B cell (primary cell): Measurements from ENCODE around the gene CYP2W1. TPM values are rescaled to one million over a fixed set of nuclear protein-coding genes. Genes with fewer than 3 reads are reported as not detected.

Experiments used
- ATAC-seq: fragments of 200-7000 bp; cut with Tn5 transposase; one replicate; pipeline ENCODE4 v1.10.0; 2021; ENCODE audit warnings: low read depth, mild to moderate bottlenecking, moderate number of reproducible peaks, moderate library complexity
- CTCF ChIA-PET: fragments of 350-600 bp; sonication (Branson Sonifier 250); formaldehyde crosslinking; loops from one replicate; lab custom pipeline; 2021; ENCODE audit warnings: antibody characterized with exemption, inconsistent platforms; lab: Charles Lee
- POLR2A ChIA-PET: fragments of 350-600 bp; sonication (Branson Sonifier 250); formaldehyde crosslinking; loops from one replicate; lab custom pipeline; 2021; ENCODE audit warnings: antibody characterized with exemption; lab: Charles Lee
- DNase-seq: peaks from one replicate; pipeline ENCODE4 v3.0.0; 2013
- H2AFZ ChIP-seq: 2 replicates; pipeline ENCODE4 v1.6.1; 2012; ENCODE audit warnings: mild to moderate bottlenecking, low read depth, low read length; ENCODE audit not compliant: insufficient read depth, poor library complexity, severe bottlenecking
- H3K27ac ChIP-seq, 2 donors: 1 replicate in 1 of 2; 2 replicates in 1 of 2; pipeline ENCODE4 v1.5.1; 2012 to 2013; ENCODE audit warnings: low read length in 2 of 2, mild to moderate bottlenecking in 2 of 2, moderate library complexity in 1 of 2
- H3K27me3 ChIP-seq, 4 experiments: fragments of 200-600 bp in 1 of 4; sonication (generic) in 1 of 4; replicated peaks in 1 of 4; 1 replicate in 2 of 4; 2 replicates in 2 of 4; pipeline versions ENCODE4 v1.6.1 to v1.7.0; 2013 to 2016; ENCODE audit warnings: low read length in 3 of 4, mild to moderate bottlenecking in 2 of 4, mixed read lengths in 1 of 4, moderate library complexity in 1 of 4; ENCODE audit not compliant: insufficient read depth in 4 of 4, control insufficient read depth in 3 of 4; ENCODE audit errors: control extremely low read depth in 1 of 4
- H3K36me3 ChIP-seq, 2 experiments: replicated peaks in 1 of 2; 1 replicate in 1 of 2; 2 replicates in 1 of 2; pipeline versions ENCODE4 v1.6.1 to v1.7.1; 2013; ENCODE audit warnings: low read length in 1 of 2; ENCODE audit not compliant: insufficient read depth in 2 of 2, control insufficient read depth in 1 of 2; ENCODE audit errors: control extremely low read depth in 1 of 2, extremely low read depth in 1 of 2
- H3K4me1 ChIP-seq, 2 donors: fragments of 200-600 bp in 1 of 2; sonication (generic) in 1 of 2; 1 replicate in 1 of 2; 2 replicates in 1 of 2; pipeline versions ENCODE4 v1.5.1 to v1.6.1; 2013 to 2017; ENCODE audit warnings: low read length in 2 of 2; ENCODE audit not compliant: control insufficient read depth in 2 of 2, insufficient read depth in 2 of 2
- H3K4me2 ChIP-seq: replicated peaks from 2 replicates; pipeline ENCODE3; 2012; ENCODE audit warnings: mild to moderate bottlenecking, low read depth, low read length; ENCODE audit not compliant: poor library complexity, severe bottlenecking
- H3K4me3 ChIP-seq, 5 experiments: fragments of 200-600 bp in 1 of 5; sonication (generic) in 1 of 5; 1 replicate in 3 of 5; 2 replicates in 2 of 5; pipeline versions ENCODE4 v1.5.1 to v1.7.0; 2011 to 2016; ENCODE audit warnings: low read length in 4 of 5, mild to moderate bottlenecking in 4 of 5, low read depth in 2 of 5, control low read depth in 1 of 5, moderate library complexity in 1 of 5; ENCODE audit not compliant: insufficient read depth in 1 of 5; ENCODE audit errors: control extremely low read depth in 1 of 5, extremely low read depth in 1 of 5
- H3K79me2 ChIP-seq: fragments of 200-600 bp; sonication (generic); one replicate; pipeline ENCODE4 v1.6.0; 2016; ENCODE audit warnings: low read length; ENCODE audit not compliant: control insufficient read depth, insufficient read depth
- H3K9ac ChIP-seq: fragments of 200-600 bp; sonication (generic); 2 replicates; pipeline ENCODE4 v1.6.1; 2017; ENCODE audit warnings: mild to moderate bottlenecking, low read length, moderate library complexity
- H3K9me3 ChIP-seq, 3 donors: one replicate each; pipeline versions ENCODE4 v1.6.1 to v1.7.1; 2013; ENCODE audit warnings: low read length in 2 of 3; ENCODE audit not compliant: control insufficient read depth in 2 of 3, insufficient read depth in 1 of 3; ENCODE audit errors: control extremely low read depth in 1 of 3
- H4K20me1 ChIP-seq: 2 replicates; pipeline ENCODE4 v1.6.0; 2012; ENCODE audit warnings: mild to moderate bottlenecking, low read length; ENCODE audit not compliant: insufficient read depth, control insufficient read depth, poor library complexity, severe bottlenecking
- H3K27ac Mint-ChIP-seq: one replicate; pipeline ENCODE4 v1.8.0; 2021; ENCODE audit warnings: mixed read lengths
- H3K27me3 Mint-ChIP-seq: one replicate; pipeline ENCODE4 v1.8.0; 2021; ENCODE audit warnings: mixed read lengths
- H3K4me1 Mint-ChIP-seq: one replicate; pipeline ENCODE4 v1.8.0; 2021; ENCODE audit warnings: mixed read lengths
- H3K4me3 Mint-ChIP-seq: one replicate; pipeline ENCODE4 v1.8.0; 2021; ENCODE audit warnings: mixed read lengths
- H3K9me3 Mint-ChIP-seq: one replicate; pipeline ENCODE4 v1.8.0; 2022; ENCODE audit warnings: mixed read lengths; ENCODE audit not compliant: insufficient read depth
- EZH2 ChIP-seq: IDR thresholded peaks from 2 replicates; pipeline ENCODE4 v1.6.1; 2012; ENCODE audit warnings: borderline replicate concordance, low read depth, mild to moderate bottlenecking, moderate library complexity, low read length; ENCODE audit not compliant: insufficient read depth, poor library complexity, severe bottlenecking
- WGBS: methylation state at CpG from one replicate; pipeline ENCODE4 v1.1.5; 2013; ENCODE audit warnings: missing lambda C conversion rate; ENCODE audit not compliant: insufficient coverage; 5-methylcytosine and 5-hydroxymethylcytosine counted together
- intact Hi-C: fragments of 100-400 bp; cut with micrococcal nuclease; formaldehyde crosslinking; loops from one replicate; pipeline ENCODE4 v1.10.0; 2022
- polyA plus RNA-seq: library from polyadenylated mRNA; depleted of rRNA; stranded (reverse); fragments of >200 nt; gene quantifications from 2 replicates; pipeline ENCODE4 v1.2.3, GENCODE V29; 2012
- total RNA-seq, 2 donors: library from RNA; stranded (reverse); fragments of 120-200 nt in 1 of 2; gene quantifications; 1 replicate in 1 of 2; 2 replicates in 1 of 2; pipeline versions ENCODE4 v1.2.3 to v1.2.4, GENCODE V29; 2013 to 2022
- TF ChIP-seq, protein P1 (sequence below): fragments of 200-600 bp; IDR thresholded peaks from one replicate; pipeline ENCODE4 v1.8.0; 2022; ENCODE audit warnings: antibody characterized with exemption, mild to moderate bottlenecking

CYP2W1 gene
- total and polyA plus RNA-seq, 2 donors (not counting 1 experiment from before 2014, with no cell fraction given), result not detected

- Mint-ChIP-seq H3K27me3 (peaks cover 8% of the 10 kb centered on the region), H3K4me1 (peaks cover 2% of the 10 kb centered on the region), H3K27ac (no peak overlapping the region), H3K4me3 (no peak overlapping the region), H3K9me3 (no peaks in the 10 kb centered on the region)
- DNase-seq (no peak), ATAC-seq (no peak)
- Histone ChIP-seq H3K9me3 (peaks cover 0 to 3% (median 0%) of the 10 kb centered on the region in 3 donors), H3K27me3 (peaks cover 0 to 28% (median 7%) of the 10 kb centered on the region in 4 experiments), H3K4me2 (no peak overlapping the region), H3K79me2 (no peaks in the 10 kb centered on the region), H3K4me3 (no peak overlapping the region), H3K27ac (no peak overlapping the region), H4K20me1 (no peaks in the 10 kb centered on the region), H3K36me3 (no peaks in the 10 kb centered on the region), H2AFZ (no peak overlapping the region), H3K9ac (no peak overlapping the region), H3K4me1 (no peaks in the 10 kb centered on the region)
- ChIA-PET POLR2A (no interaction called here), CTCF (interaction anchor here (1.1 kb wide), 1 partner anchor 9 kb away, joined by 4 read pairs; no protein-coding TSS in a partner anchor)
- WGBS, result 92% methylated on average over 18 of the region's 20 CpGs
- TF ChIP-seq, protein P1, sequence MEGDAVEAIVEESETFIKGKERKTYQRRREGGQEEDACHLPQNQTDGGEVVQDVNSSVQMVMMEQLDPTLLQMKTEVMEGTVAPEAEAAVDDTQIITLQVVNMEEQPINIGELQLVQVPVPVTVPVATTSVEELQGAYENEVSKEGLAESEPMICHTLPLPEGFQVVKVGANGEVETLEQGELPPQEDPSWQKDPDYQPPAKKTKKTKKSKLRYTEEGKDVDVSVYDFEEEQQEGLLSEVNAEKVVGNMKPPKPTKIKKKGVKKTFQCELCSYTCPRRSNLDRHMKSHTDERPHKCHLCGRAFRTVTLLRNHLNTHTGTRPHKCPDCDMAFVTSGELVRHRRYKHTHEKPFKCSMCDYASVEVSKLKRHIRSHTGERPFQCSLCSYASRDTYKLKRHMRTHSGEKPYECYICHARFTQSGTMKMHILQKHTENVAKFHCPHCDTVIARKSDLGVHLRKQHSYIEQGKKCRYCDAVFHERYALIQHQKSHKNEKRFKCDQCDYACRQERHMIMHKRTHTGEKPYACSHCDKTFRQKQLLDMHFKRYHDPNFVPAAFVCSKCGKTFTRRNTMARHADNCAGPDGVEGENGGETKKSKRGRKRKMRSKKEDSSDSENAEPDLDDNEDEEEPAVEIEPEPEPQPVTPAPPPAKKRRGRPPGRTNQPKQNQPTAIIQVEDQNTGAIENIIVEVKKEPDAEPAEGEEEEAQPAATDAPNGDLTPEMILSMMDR, result no peak
- no peak for TF ChIP-seq EZH2
- intact Hi-C loops, result no loop called here
These were observed 663 bp downstream of the CYP2W1 start for GRCh38 chr7:983616-984071.

GRCh38 chr7:984361-985126 lies 1.6 kb downstream of the CYP2W1 start:
- H3K9me3 Mint-ChIP-seq, result no peaks in the 10 kb centered on the region
- Histone ChIP-seq H3K9ac (no peak overlapping the region), H2AFZ (no peak overlapping the region), H3K27ac (no peak overlapping the region), H3K79me2 (no peaks in the 10 kb centered on the region), H3K4me1 (no peaks in the 10 kb centered on the region), H3K36me3 (no peaks in the 10 kb centered on the region), H3K9me3 (no peaks in the 10 kb centered on the region), H3K27me3 (peaks cover 0 to 26% (median 7%) of the 10 kb centered on the region in 4 experiments), H4K20me1 (no peaks in the 10 kb centered on the region), H3K4me3 (no peak overlapping the region), H3K4me2 (no peak overlapping the region)
- H3K27me3 Mint-ChIP-seq, result peaks cover 8% of the 10 kb centered on the region
- no peak overlapping the region for H3K27ac Mint-ChIP-seq
- WGBS, result 92% methylated on average over 31 of the region's 39 CpGs
- ChIA-PET CTCF (interaction anchor here (1.1 to 1.3 kb wide), 2 partner anchors 9 to 81 kb away, joined by 3 to 4 read pairs; no protein-coding TSS in a partner anchor), POLR2A (no interaction called here)
- peaks cover 2% of the 10 kb centered on the region for H3K4me1 Mint-ChIP-seq
- ATAC-seq (no peak), DNase-seq (no peak)
- no peak overlapping the region for H3K4me3 Mint-ChIP-seq
- intact Hi-C loops, result no loop called here
- TF ChIP-seq, protein P1, result no peak
